Colonic mucosa (tissue), 4 donors: Measurements from ENCODE around the gene TTN. TPM values are rescaled to one million over a fixed set of nuclear protein-coding genes. Genes with fewer than 3 reads are reported as not detected.

Experiments
- DNase-seq: peaks from one replicate; pipeline ENCODE4 v3.0.0-alpha.2; 2020
- H3K27ac ChIP-seq: fragments of 200-600 bp; one replicate; pipeline ENCODE4 v1.8.0; 2021
- H3K27me3 ChIP-seq: fragments of 200-600 bp; one replicate; pipeline ENCODE4 v1.8.0; 2021
- H3K36me3 ChIP-seq: fragments of 200-600 bp; one replicate; pipeline ENCODE4 v1.8.0; 2021
- H3K4me1 ChIP-seq: fragments of 200-600 bp; one replicate; pipeline ENCODE4 v1.8.0; 2021; ENCODE audit warnings: mild to moderate bottlenecking
- H3K4me3 ChIP-seq: fragments of 200-600 bp; one replicate; pipeline ENCODE4 v1.8.0; 2021
- H3K9ac ChIP-seq, 2 donors: one replicate each; pipeline ENCODE4 v1.7.0; 2013; ENCODE audit warnings: control low read depth in 2 of 2, low read depth in 2 of 2, low read length in 2 of 2
- H3K9me3 ChIP-seq: fragments of 200-600 bp; one replicate; pipeline ENCODE4 v1.8.0; 2021
- CTCF ChIP-seq: fragments of 200-600 bp; IDR thresholded peaks from one replicate; pipeline ENCODE4 v1.8.0; 2022; ENCODE audit warnings: antibody characterized with exemption, mild to moderate bottlenecking
- intact Hi-C: fragments of 100-400 bp; cut with DNase I; formaldehyde crosslinking; loops from one replicate; pipeline ENCODE4 v1.14.1; 2022
- total RNA-seq, 2 donors: library from RNA; stranded (reverse); fragmentation: NEBNext Ultra II Directional in 1 of 2; extraction: Animal tissue kit (Norgen Biotek cat#: 25700) in 1 of 2; gene quantifications; one replicate each; pipeline ENCODE4 v1.2.1, GENCODE V29; 2021
- donor health status: healthy.
- donor health status: DM: no; HTN: no; CAD: no.
- donor health status: DM: no; HTN: no; CAD: no.

Gene TTN
- total RNA-seq, 2 donors from 2014 or later: 0.99 to 1.8 TPM

DNA sequence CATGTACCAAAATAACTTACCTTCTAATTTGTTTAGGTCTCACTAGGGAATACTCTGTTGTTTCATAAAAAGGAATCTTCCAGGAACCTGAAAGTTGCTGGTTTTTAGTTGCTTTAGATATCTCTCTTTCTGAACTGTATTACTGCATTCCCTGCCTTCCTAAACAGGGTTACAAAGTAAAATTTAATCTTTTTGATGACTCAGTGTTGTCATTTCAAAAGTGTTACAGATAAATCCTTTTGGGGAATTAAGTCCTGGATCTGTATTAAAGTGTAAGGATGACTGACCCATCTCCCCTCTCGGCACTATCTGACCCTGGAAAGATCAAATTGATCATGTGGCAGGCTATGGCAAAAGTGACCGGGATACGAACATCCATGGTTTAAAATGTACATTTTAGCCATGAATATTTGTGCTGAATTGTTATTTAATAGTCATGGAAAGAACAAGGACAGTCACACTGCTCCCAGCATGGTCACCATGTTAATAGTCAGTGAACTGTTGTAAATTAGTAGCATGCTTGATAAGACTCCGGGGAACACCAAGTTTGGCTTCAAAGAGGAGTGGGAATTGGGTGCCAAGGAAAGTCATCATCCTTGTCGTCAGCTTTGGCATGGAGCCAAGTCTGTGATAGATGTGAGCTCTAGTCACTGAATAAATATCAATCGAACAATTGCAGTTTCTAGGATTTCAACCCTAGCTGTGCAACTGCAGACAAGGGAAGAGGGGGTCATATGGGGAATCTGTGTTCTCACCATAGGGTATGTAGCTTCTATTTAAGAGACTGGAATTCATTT is 322.8 kb downstream of the TTN start:
- intact Hi-C loops: loop anchor here (5.0 kb wide), 1 partner anchor 38 kb away; no protein-coding TSS in a partner anchor
- TF ChIP-seq CTCF: no peak
- Histone ChIP-seq H3K4me3 (no peak overlapping the region), H3K9me3 (no peaks in the 10 kb centered on the region), H3K27ac (no peak overlapping the region), H3K9ac (no peak overlapping the region), H3K4me1 (peaks cover 12% of the 10 kb centered on the region), H3K36me3 (no peaks in the 10 kb centered on the region), H3K27me3 (no peaks in the 10 kb centered on the region)
- peak; percentile 33 for DNase-seq

DNA sequence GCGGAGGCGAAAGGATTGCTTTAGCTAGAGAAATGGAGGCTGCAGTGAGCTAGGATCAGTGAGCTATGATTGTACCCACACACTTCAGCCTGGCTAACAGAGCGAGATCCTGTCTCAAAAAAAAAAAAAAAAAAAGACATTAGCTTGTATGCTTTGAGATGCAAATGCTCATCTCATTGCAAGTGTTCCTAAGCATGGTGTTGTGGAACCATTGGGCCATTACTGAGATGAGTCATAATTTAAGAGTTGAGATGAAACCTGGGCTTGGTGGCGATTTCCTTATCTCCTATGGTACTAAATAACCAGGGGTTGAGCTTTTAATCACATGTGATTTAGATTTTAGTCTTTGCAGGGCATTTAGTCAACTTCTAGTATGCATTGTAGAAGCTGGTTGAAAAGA is 324.8 kb downstream of the TTN start:
- no peaks in the 10 kb centered on the region for H3K36me3 ChIP-seq
- peaks cover 16% of the 10 kb centered on the region for H3K4me1 ChIP-seq
- no peak overlapping the region for H3K27ac ChIP-seq
- no peaks in the 10 kb centered on the region for H3K27me3 ChIP-seq
- TF ChIP-seq CTCF: no peak
- intact Hi-C loops: no loop called here
- H3K4me3 ChIP-seq: no peak overlapping the region
- H3K9ac ChIP-seq: no peak overlapping the region
- H3K9me3 ChIP-seq: no peaks in the 10 kb centered on the region
- no peak for DNase-seq

GRCh38 chr2:178480227-178481181 is 326.7 kb downstream of the TTN start, which contains the start of gene PLEKHA3:
Gene PLEKHA3, plus strand, starts transcription at chr2:178480457. Its CDS starts 413 bp downstream, at chr2:178480870.
- intact Hi-C loops: no loop called here
- TF ChIP-seq CTCF: no peak
- Histone ChIP-seq H3K9ac (peak within 1 kb of the TSS; percentile 70 to 98), H3K9me3 (no peaks in the 10 kb centered on the region), H3K4me1 (peaks cover 16% of the 10 kb centered on the region), H3K36me3 (no peaks in the 10 kb centered on the region), H3K27ac (peak within 1 kb of the TSS; percentile 97), H3K4me3 (peak within 1 kb of the TSS; percentile 78), H3K27me3 (no peaks in the 10 kb centered on the region)
- DNase-seq: peak; percentile 96

DNA sequence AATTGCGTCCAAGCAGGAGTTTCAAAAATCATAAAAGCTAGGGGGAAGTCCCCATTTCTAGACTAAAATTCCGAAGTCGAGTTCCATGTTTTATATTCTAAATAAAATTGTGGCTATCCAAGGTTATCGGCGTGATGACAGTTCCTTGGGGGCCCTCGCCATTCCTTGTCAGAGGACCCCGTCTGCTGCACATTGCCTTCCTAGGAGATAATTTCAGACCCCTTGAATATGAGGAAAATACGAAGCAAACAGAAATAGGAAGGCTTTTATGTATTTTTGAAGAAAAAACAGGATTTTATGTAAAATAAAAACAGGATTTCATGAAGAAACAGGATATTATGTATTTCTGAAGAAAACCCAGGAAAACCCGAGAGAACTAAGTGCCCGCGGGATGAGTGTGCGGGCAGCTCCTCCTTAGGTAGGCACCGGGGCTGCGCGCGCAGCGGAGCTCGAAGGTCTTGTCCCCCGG is 327.4 kb downstream of the TTN start:
- Histone ChIP-seq H3K27ac (peak overlapping the region; percentile 97), H3K4me3 (peak overlapping the region; percentile 78), H3K4me1 (peaks cover 16% of the 10 kb centered on the region), H3K9ac (peak overlapping the region; percentile 70 to 98), H3K36me3 (no peaks in the 10 kb centered on the region), H3K27me3 (no peaks in the 10 kb centered on the region), H3K9me3 (no peaks in the 10 kb centered on the region)
- TF ChIP-seq CTCF: no peak
- intact Hi-C loops: no loop called here
- no peak for DNase-seq

GRCh38 chr2:178479275-178479616 is 328.0 kb downstream of the TTN start:
- TF ChIP-seq CTCF: no peak
- DNase-seq: no peak
- Histone ChIP-seq H3K9me3 (no peaks in the 10 kb centered on the region), H3K27ac (peak overlapping the region; percentile 97), H3K9ac (peak overlapping the region; percentile 25 to 98), H3K4me1 (peaks cover 16% of the 10 kb centered on the region), H3K36me3 (no peaks in the 10 kb centered on the region), H3K4me3 (peak overlapping the region; percentile 42), H3K27me3 (no peaks in the 10 kb centered on the region)
- intact Hi-C loops: no loop called here
